ENCODE data around the gene SH3BP1. TPM values are rescaled to one million over a fixed set of nuclear protein-coding genes. Genes with fewer than 3 reads are reported as not detected.

Gene SH3BP1
- total RNA-seq, 1 donor from 2014 or later, result 10.4 TPM

DNA sequence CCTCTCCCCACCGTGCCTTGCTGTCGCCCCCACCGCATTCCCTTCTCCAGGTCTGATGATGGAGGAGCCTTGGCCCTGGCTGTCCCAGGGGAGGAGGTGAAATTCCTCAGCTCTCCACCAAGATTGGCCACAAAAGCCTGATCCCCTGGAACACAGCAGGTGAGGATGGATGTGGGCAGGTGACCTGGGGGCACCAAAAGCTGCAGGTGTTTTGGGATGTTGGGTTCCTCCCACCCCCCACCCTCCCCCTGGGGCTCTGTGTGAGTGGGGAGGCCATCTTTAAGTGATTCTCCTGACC, 58.0 kb downstream of the SH3BP1 start:
- TF ChIP-seq CTCF (IDR thresholded peaks at IDR 0.05; ENCODE audit: insufficient read depth, low read length, poor library complexity, severe bottlenecking), result no peak

GRCh38 chr22:37701141-37701786, 61.8 kb downstream of the SH3BP1 start:
- Histone ChIP-seq H3K36me3 (ENCODE audit: control insufficient read depth, insufficient read depth, low read length) (no peaks in the 10 kb centered on the region), H3K4me3 (ENCODE audit: low read depth, low read length) (no peak overlapping the region), H3K27me3 (ENCODE audit: control insufficient read depth, insufficient read depth, low read length) (no peaks in the 10 kb centered on the region)
- no peak for DNase-seq (ENCODE audit: low read depth)
- no peak for TF ChIP-seq CTCF (IDR thresholded peaks at IDR 0.05; ENCODE audit: insufficient read depth, low read length, poor library complexity, severe bottlenecking)

More for the DNA sequence above, 58.0 kb downstream of the SH3BP1 start:
- H3K27me3 ChIP-seq (ENCODE audit: control insufficient read depth, insufficient read depth, low read length), result no peaks in the 10 kb centered on the region
- H3K36me3 ChIP-seq (ENCODE audit: control insufficient read depth, insufficient read depth, low read length), result no peaks in the 10 kb centered on the region
- no peak for DNase-seq (ENCODE audit: low read depth)
- no peak overlapping the region for H3K4me3 ChIP-seq (ENCODE audit: low read depth, low read length)

GRCh38 chr22:37703906-37704305, 64.4 kb downstream of the SH3BP1 start:
- no peaks in the 10 kb centered on the region for H3K36me3 ChIP-seq (ENCODE audit: control insufficient read depth, insufficient read depth, low read length)
- no peak for TF ChIP-seq CTCF (IDR thresholded peaks at IDR 0.05; ENCODE audit: insufficient read depth, low read length, poor library complexity, severe bottlenecking)
- H3K4me3 ChIP-seq (ENCODE audit: low read depth, low read length), result no peak overlapping the region
- DNase-seq (ENCODE audit: low read depth), result no peak
- H3K27me3 ChIP-seq (ENCODE audit: control insufficient read depth, insufficient read depth, low read length), result no peaks in the 10 kb centered on the region

DNA sequence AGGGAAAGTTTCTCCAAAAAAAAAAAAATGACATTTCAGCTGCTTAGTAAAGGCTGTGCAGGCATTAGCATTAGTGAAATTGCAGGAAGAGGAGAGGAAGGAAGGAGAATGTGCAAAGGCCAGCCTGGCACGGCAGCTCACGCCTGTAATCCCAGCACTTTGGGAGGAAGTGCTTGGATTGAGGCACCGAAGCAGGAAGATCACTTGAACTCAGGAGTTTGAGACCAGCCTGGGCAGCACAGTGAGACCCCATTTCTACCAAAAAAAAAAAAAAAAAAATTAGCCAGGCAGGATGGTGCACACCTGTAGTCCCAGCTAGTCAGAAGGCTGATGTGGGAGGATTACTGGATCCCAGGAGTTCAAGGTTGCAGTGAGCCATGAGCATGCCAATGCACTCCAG, 65.2 kb downstream of the SH3BP1 start:
- no peak for TF ChIP-seq CTCF (IDR thresholded peaks at IDR 0.05; ENCODE audit: insufficient read depth, low read length, poor library complexity, severe bottlenecking)
- Histone ChIP-seq H3K4me3 (ENCODE audit: low read depth, low read length) (no peak overlapping the region), H3K27me3 (ENCODE audit: control insufficient read depth, insufficient read depth, low read length) (no peaks in the 10 kb centered on the region), H3K36me3 (ENCODE audit: control insufficient read depth, insufficient read depth, low read length) (no peaks in the 10 kb centered on the region)
- no peak for DNase-seq (ENCODE audit: low read depth)

DNA sequence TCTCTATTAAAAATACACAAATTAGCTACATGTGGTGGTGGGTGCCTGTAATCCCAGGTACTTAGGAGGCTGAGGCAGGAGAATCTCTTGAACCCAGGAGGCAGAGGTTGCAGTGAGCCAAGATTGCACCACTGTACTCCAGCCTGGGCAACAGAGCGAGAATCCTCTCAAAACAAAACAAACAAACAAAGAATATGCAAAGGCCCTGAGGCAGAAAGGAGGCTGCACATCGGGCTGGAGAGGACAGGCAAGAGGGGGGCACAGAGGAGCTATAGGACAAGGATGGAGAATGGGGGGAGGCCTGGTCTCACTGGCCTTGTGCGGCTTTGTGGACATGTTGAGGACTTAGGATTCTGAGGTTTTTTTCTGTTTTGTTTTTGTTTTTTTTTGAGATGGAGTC, 65.7 kb downstream of the SH3BP1 start:
- DNase-seq (ENCODE audit: low read depth), result no peak

More for the DNA sequence above, 65.7 kb downstream of the SH3BP1 start:
- TF ChIP-seq CTCF (IDR thresholded peaks at IDR 0.05; ENCODE audit: insufficient read depth, low read length, poor library complexity, severe bottlenecking), result no peak
- H3K4me3 ChIP-seq (ENCODE audit: low read depth, low read length), result no peak overlapping the region
- H3K27me3 ChIP-seq (ENCODE audit: control insufficient read depth, insufficient read depth, low read length), result no peaks in the 10 kb centered on the region
- H3K36me3 ChIP-seq (ENCODE audit: control insufficient read depth, insufficient read depth, low read length), result no peaks in the 10 kb centered on the region

Other genes with a start within 250 kb of the SH3BP1 start
- 0.82 and 0.96 TPM in 2 replicates for gene ELFN2, start 212.2 kb upstream of the SH3BP1 start, total RNA-seq
- gene MFNG, start 153.3 kb upstream of the SH3BP1 start, total RNA-seq, result 0.54 and 1.2 TPM in 2 replicates
- gene CARD10, start 120.3 kb upstream of the SH3BP1 start, total RNA-seq, result 64.0 and 71.3 TPM in 2 replicates
- gene CDC42EP1, start 79.2 kb upstream of the SH3BP1 start, total RNA-seq, result 98.1 and 150 TPM in 2 replicates
- gene LGALS2, start 59.6 kb upstream of the SH3BP1 start, total RNA-seq, result not detected in 2 replicates
- 65.9 and 75.2 TPM in 2 replicates for gene GGA1, start 30.8 kb upstream of the SH3BP1 start, total RNA-seq
- gene PDXP, start 19.1 kb downstream of the SH3BP1 start, total RNA-seq, result 13.3 and 14.3 TPM in 2 replicates
- gene LGALS1, start 36.0 kb downstream of the SH3BP1 start, total RNA-seq, result 500 and 806 TPM in 2 replicates
- 46.2 and 59.0 TPM in 2 replicates for gene NOL12, start 46.7 kb downstream of the SH3BP1 start, total RNA-seq
- gene TRIOBP, start 57.4 kb downstream of the SH3BP1 start, total RNA-seq, result 62.8 and 68.9 TPM in 2 replicates
- gene GCAT, start 168.3 kb downstream of the SH3BP1 start, total RNA-seq, result 35.7 and 37.4 TPM in 2 replicates
- not detected in 2 replicates for gene GALR3, start 183.7 kb downstream of the SH3BP1 start, total RNA-seq
- gene ANKRD54, start 204.7 kb downstream of the SH3BP1 start, total RNA-seq, result 28.6 and 45.0 TPM in 2 replicates
- 439 and 469 TPM in 2 replicates for gene EIF3L, start 209.8 kb downstream of the SH3BP1 start, total RNA-seq

Measured in kidney epithelial cell (primary cell).